Measurements from ENCODE around the gene NAXD. TPM values are rescaled to one million over a fixed set of nuclear protein-coding genes. Genes with fewer than 3 reads are reported as not detected.

The NAXD gene
- total and polyA plus RNA-seq, 10 of the 15 experiments (the other 5 are each of a cell fraction or from before 2014, with no cell fraction given) = 1.5 to 36.2 (median 23.8) TPM

DNA sequence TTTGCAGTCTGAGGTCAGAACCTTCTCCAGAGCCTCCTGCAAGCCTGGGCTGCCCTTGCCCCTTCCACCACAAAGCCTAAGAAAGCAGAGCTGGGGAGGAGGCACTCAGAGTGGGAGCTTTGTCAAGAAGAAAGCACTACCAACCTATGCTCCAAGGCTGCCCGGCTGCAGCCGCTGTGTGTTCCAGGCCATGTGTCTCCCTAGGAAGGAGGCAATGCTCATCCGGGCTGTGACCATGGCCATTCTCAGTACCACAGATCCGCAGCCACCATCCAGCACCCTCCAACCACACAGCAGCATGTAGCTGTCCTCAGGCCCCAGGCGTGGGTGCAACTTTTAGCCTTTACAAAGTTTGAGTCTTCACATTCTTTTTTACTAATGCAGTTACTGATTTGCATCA lies 68.6 kb downstream of the NAXD start:
- ATAC-seq (no peak), FAIRE-seq (no peak), DNase-seq (ENCODE audit: low read depth, low spot score) (no peak)
- ChIA-PET CTCF (interaction anchor here (0.9 to 3.2 kb wide), 6 partner anchors 32 to 136 kb away, joined by 3 to 17 read pairs (median 4); no protein-coding TSS in a partner anchor), POLR2A (interaction anchor here (0.7 kb wide), 1 partner anchor 31 kb away, joined by 3 read pairs; no protein-coding TSS in a partner anchor), SMC1A (ENCODE audit: uncharacterized antibody, unreplicated experiment) (interaction anchor here (0.9 to 2.1 kb wide), 3 partner anchors 14 to 134 kb away, joined by 3 to 9 read pairs (median 4); no protein-coding TSS in a partner anchor), RAD21 (ENCODE audit: unreplicated experiment) (interaction anchor here (0.6 to 1.4 kb wide), 3 partner anchors 31 to 215 kb away, joined by 3 to 4 read pairs (median 3); no protein-coding TSS in a partner anchor)
- Histone ChIP-seq H3K9ac (ENCODE audit: control insufficient read depth, insufficient read depth, low read length) (no peak overlapping the region), H3K4me2 (ENCODE audit: control insufficient read depth, insufficient read depth) (no peak overlapping the region), H3K36me3 (ENCODE audit: control insufficient read depth in 2 of 2, insufficient read depth in 2 of 2, low read length in 1 of 2) (peaks cover 12 to 23% of the 10 kb centered on the region in 2 experiments; a peak in 3 of 4 replicates), H3K4me3 (no peak overlapping the region), H3K27ac (ENCODE audit: control insufficient read depth, insufficient read depth) (no peak overlapping the region), H3K9me3 (replicated peaks; ENCODE audit: control insufficient read depth, insufficient read depth, low read length) (no peaks in the 10 kb centered on the region), H3K79me2 (ENCODE audit: control insufficient read depth, insufficient read depth, low read length) (no peaks in the 10 kb centered on the region), H2AFZ (ENCODE audit: control insufficient read depth, low read depth, low read length) (no peak overlapping the region), H4K20me1 (ENCODE audit: control insufficient read depth, insufficient read depth) (no peaks in the 10 kb centered on the region), H3K4me1 (ENCODE audit: control insufficient read depth, insufficient read depth, low read length) (no peaks in the 10 kb centered on the region), H3K27me3 (replicated peaks in 1 of 2; ENCODE audit: control insufficient read depth in 2 of 2, insufficient read depth in 2 of 2, low read length in 1 of 2) (no peaks in the 10 kb centered on the region)
- intact Hi-C loops (cut with micrococcal nuclease; ENCODE audit: unreplicated experiment) (no loop called here), in situ Hi-C loops (cut with MboI) (no loop called here)
- BruUV-seq (replicated peaks) = no TSS peak
- no peak for TF ChIP-seq CHD2 (IDR thresholded peaks at IDR 0.05; ENCODE audit: borderline replicate concordance, low read depth, low read length)
- peak; percentile 17; the same call in 1 of the 2 replicates for TF ChIP-seq POLR2A (IDR thresholded peaks at IDR 0.05; ENCODE audit: low read depth, low read length)
- 98% methylated on average over 5 of the region's 5 CpGs for WGBS (ENCODE audit: insufficient coverage, insufficient replicate concordance, low lambda C conversion rate, missing lambda C conversion rate)

DNA sequence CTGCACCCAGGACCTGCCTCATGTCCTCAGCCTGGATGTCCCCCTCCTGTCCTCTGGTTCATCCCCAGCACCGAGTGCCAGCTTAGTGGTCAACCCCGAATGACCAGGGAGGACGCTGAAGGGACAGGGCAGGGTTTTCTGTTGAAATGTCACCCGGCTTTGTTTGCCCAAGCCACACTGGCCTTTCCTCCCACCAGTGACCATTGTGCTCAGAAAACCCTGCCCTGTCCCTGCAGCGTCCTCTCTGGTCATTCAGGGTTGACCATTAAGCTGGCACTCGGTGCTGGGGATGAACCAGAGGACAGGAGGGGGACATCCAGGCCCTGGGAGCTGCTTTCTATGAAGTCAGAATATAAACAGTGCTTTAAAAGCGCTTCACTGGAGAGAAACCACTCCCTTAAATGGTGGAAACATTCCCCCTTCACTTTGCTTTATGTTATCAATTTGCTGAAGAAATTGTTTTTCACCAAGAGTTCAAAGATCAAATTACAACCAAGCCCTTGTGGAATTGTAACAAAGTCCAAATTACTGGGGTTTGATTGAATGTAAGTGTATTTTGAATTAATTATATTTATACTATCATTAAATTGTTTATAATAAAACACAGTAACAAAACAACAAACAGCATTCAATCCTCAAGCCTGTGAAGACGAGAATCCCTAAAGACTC lies 69.2 kb downstream of the NAXD start:
- CTCF ChIA-PET = interaction anchor here (1.1 to 3.2 kb wide), 3 partner anchors 67 to 133 kb away, joined by 3 to 17 read pairs (median 4); no protein-coding TSS in a partner anchor
- RAD21 ChIA-PET (ENCODE audit: unreplicated experiment) = interaction anchor here (1.0 to 1.4 kb wide), 2 partner anchors 31 to 133 kb away, joined by 3 to 4 read pairs; no protein-coding TSS in a partner anchor
- Histone ChIP-seq H3K36me3 (ENCODE audit: control insufficient read depth in 2 of 2, insufficient read depth in 2 of 2, low read length in 1 of 2) (peaks cover 12 to 23% of the 10 kb centered on the region in 2 experiments; a peak in 3 of 4 replicates), H3K9me3 (replicated peaks; ENCODE audit: control insufficient read depth, insufficient read depth, low read length) (no peaks in the 10 kb centered on the region), H3K9ac (ENCODE audit: control insufficient read depth, insufficient read depth, low read length) (no peak overlapping the region), H3K4me3 (no peak overlapping the region), H3K4me2 (ENCODE audit: control insufficient read depth, insufficient read depth) (no peak overlapping the region), H3K79me2 (ENCODE audit: control insufficient read depth, insufficient read depth, low read length) (no peaks in the 10 kb centered on the region), H3K27ac (ENCODE audit: control insufficient read depth, insufficient read depth) (no peak overlapping the region), H2AFZ (ENCODE audit: control insufficient read depth, low read depth, low read length) (no peak overlapping the region), H3K4me1 (ENCODE audit: control insufficient read depth, insufficient read depth, low read length) (no peaks in the 10 kb centered on the region), H3K27me3 (replicated peaks in 1 of 2; ENCODE audit: control insufficient read depth in 2 of 2, insufficient read depth in 2 of 2, low read length in 1 of 2) (no peaks in the 10 kb centered on the region), H4K20me1 (ENCODE audit: control insufficient read depth, insufficient read depth) (no peaks in the 10 kb centered on the region)
- FAIRE-seq = no peak
- intact Hi-C loops (cut with micrococcal nuclease; ENCODE audit: unreplicated experiment) (no loop called here), in situ Hi-C loops (cut with MboI) (no loop called here)
- POLR2A ChIA-PET = no interaction called here
- DNase-seq (ENCODE audit: low read depth, low spot score) = no peak
- no peak for ATAC-seq
- SMC1A ChIA-PET (ENCODE audit: uncharacterized antibody, unreplicated experiment) = interaction anchor here (0.9 to 2.1 kb wide), 2 partner anchors 13 to 134 kb away, joined by 3 to 9 read pairs; no protein-coding TSS in a partner anchor
- 92% methylated on average over 8 of the region's 8 CpGs for WGBS (ENCODE audit: insufficient coverage, insufficient replicate concordance, low lambda C conversion rate, missing lambda C conversion rate)
- BruUV-seq (replicated peaks) = no TSS peak
- TF ChIP-seq POLR2A (IDR thresholded peaks at IDR 0.05; ENCODE audit: low read depth, low read length) = peak; percentile 1; the same call in 1 of the 2 replicates
- TF ChIP-seq, protein P1, sequence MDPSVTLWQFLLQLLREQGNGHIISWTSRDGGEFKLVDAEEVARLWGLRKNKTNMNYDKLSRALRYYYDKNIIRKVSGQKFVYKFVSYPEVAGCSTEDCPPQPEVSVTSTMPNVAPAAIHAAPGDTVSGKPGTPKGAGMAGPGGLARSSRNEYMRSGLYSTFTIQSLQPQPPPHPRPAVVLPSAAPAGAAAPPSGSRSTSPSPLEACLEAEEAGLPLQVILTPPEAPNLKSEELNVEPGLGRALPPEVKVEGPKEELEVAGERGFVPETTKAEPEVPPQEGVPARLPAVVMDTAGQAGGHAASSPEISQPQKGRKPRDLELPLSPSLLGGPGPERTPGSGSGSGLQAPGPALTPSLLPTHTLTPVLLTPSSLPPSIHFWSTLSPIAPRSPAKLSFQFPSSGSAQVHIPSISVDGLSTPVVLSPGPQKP (IDR thresholded peaks at IDR 0.05; ENCODE audit: low read depth, low read length) = no peak
- TF ChIP-seq, protein P2, sequence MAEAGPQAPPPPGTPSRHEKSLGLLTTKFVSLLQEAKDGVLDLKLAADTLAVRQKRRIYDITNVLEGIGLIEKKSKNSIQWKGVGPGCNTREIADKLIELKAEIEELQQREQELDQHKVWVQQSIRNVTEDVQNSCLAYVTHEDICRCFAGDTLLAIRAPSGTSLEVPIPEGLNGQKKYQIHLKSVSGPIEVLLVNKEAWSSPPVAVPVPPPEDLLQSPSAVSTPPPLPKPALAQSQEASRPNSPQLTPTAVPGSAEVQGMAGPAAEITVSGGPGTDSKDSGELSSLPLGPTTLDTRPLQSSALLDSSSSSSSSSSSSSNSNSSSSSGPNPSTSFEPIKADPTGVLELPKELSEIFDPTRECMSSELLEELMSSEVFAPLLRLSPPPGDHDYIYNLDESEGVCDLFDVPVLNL (IDR thresholded peaks at IDR 0.05; ENCODE audit: low read depth, low read length) = no peak
- TF ChIP-seq MYC (IDR thresholded peaks at IDR 0.05; ENCODE audit: insufficient read depth, insufficient read length, insufficient replicate concordance, low read length, severe bottlenecking) = no peak
- no peak for TF ChIP-seq BMI1 (IDR thresholded peaks at IDR 0.05; ENCODE audit: borderline replicate concordance)
- TF ChIP-seq, protein P3, sequence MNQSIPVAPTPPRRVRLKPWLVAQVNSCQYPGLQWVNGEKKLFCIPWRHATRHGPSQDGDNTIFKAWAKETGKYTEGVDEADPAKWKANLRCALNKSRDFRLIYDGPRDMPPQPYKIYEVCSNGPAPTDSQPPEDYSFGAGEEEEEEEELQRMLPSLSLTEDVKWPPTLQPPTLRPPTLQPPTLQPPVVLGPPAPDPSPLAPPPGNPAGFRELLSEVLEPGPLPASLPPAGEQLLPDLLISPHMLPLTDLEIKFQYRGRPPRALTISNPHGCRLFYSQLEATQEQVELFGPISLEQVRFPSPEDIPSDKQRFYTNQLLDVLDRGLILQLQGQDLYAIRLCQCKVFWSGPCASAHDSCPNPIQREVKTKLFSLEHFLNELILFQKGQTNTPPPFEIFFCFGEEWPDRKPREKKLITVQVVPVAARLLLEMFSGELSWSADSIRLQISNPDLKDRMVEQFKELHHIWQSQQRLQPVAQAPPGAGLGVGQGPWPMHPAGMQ (IDR thresholded peaks at IDR 0.05; ENCODE audit: borderline replicate concordance) = no peak
- no peak for TF ChIP-seq BACH1 (IDR thresholded peaks at IDR 0.05; ENCODE audit: borderline replicate concordance)
- TF ChIP-seq, protein P4, sequence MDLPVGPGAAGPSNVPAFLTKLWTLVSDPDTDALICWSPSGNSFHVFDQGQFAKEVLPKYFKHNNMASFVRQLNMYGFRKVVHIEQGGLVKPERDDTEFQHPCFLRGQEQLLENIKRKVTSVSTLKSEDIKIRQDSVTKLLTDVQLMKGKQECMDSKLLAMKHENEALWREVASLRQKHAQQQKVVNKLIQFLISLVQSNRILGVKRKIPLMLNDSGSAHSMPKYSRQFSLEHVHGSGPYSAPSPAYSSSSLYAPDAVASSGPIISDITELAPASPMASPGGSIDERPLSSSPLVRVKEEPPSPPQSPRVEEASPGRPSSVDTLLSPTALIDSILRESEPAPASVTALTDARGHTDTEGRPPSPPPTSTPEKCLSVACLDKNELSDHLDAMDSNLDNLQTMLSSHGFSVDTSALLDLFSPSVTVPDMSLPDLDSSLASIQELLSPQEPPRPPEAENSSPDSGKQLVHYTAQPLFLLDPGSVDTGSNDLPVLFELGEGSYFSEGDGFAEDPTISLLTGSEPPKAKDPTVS (IDR thresholded peaks at IDR 0.05; ENCODE audit: low read depth, low read length) = no peak
